Measurements from ENCODE around the gene ST3GAL5.
"Not testable (repeated sequence)": the region's sequence is repeated elsewhere in the genome, so short reads cannot be mapped to it uniquely, and the experiment has no call there.

ST3GAL5 gene

DNA sequence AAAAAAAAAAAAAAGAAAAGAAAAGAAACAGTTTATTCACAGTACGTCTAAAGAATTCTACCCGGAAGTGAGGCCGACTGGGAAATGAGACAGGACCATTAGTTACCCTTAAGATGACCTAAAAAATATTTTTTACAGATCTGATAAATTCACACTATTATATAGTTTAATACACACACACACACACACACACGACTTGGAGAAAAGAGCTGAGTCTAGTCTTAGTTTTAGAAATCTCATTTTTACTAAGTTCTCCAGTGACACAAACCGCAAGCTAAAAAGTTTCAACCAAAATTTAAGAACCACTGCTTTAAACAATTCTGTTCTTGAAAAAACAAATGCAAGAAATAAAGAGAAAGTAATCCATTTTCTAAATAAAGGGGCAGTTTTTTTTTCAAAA is 27.1 kb downstream of the ST3GAL5 start:
- no peak for DNase-seq

DNA sequence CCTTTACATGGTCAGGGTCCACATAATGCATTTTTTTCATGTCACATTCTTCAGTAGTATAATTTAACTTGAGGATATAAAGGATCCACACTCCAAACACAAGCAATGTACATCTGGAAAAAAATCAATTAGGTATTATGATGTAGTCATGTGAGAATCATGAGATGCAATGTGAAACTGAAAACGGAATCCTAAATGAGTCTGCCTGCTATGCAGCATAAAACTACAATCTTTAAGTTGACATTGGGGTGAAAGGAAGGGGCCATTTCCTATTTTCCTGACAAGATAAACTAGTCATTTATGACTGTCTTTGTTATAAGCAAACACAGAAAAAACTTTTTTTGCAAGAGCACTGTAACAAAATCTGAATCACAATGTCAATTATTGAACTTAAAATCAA is 27.6 kb downstream of the ST3GAL5 start:
- DNase-seq: no peak

DNA sequence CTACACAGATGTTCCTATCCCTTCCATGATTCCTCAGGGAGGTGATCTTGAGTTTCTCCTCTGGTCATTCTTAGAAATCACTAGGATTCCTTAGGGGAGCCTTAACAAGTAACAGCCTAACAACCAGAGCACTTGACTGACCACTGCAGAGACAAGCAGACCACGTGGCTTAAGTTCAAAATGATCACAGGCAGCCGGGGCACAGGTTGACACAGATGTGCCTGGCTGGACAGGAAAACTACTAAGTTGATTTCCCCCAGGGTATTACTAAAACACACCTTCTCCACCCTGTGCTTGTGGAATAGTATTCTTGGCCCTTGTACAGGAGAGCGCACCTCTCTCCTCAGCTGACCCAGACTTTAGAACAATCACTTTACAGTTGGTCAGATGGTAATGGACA is 29.9 kb downstream of the ST3GAL5 start:
- no peak for DNase-seq

DNA sequence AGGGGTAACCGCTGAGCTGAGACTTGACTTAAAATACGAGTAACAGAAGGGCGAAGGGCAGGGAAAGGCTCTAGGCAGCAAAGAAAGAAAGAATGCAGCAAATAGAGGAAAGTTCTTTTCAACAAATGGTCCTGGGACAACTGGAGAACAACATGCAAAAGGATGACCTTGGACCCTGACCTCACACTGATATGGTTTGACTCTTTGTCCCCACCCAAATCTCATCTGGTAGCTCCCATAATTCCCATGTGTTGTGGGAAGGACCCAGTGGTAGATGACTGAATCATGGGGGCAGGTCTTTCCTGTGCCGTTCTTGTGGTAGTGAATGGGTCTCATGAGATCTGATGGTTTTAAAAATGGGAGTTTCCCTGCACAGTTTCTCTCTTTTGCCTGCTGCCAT is 33.9 kb downstream of the ST3GAL5 start:
- no peak for DNase-seq

DNA sequence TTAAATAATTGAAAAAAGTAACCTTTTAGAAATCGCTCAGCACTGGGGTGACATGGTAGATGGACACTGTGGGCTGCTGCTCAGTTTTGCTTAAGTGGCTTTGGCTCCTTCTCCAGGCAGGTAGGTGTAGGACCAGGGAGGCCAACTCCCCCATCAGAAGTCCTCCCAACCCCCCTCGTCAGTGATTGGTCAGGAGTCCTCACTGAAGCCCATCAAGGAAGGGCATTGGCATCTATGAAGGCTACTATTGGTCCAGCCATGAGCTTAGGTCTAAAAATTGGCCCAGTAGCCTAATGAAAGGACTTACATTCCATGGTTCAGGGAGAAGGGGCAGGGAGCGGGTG is 34.7 kb downstream of the ST3GAL5 start:
- no peak for DNase-seq

DNA sequence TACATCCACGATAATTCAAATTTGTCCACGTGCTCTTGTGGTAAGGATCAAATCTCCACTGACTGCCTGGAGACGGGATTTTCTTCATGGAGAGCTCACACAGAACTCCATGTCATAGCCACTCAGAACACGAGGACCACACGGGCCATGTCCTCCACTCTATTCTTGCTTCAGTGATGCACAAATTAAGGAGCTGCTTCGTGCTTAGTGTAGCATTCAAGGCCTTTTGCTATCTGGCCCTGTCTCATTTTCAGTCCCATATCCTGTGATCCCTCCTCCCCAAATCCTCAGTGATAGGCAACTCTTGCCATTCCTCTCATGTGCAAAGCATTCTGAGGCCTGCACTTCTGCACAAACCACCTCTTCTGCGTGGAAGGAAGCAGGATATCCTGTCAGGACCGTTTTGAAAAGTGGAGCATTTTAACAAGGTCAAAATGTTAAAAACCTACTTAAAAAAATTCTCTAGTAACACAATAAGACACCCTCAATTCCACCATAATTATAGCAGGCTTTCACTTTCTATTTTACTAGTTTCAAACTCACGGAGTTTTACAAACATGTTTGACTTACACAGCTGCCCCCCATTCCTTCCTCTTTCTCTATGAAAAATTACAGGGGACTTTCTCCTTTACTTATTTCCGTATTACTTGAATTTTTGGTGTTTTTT is 35.2 kb downstream of the ST3GAL5 start:
- no peak for DNase-seq

DNA sequence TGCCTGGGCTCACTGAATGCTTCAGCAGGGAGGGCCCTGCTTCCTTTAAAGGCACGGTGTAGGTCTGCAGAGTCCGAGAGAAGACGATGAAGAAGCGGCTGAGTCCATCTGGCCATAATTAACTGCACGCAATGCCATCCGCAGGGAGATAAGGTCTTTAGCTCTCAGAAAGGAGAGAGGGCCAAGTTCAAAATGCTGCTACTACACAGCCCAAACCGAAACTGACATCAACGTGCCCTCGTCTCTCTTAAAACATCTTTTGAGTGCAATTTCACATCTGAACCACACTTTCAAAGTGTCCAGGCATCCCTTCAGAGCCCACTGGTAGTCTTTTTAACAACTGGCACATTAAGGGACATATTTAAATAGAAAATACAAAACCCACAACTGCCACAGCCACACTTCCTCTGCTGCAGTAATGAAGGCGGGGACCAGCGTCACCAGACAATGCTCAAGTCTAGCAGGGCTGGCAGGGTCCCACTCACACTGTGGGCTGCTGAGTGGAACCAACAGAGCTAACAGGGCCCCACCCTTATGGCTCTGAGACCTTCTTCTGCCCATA is 35.8 kb downstream of the ST3GAL5 start:
- DNase-seq: no peak

DNA sequence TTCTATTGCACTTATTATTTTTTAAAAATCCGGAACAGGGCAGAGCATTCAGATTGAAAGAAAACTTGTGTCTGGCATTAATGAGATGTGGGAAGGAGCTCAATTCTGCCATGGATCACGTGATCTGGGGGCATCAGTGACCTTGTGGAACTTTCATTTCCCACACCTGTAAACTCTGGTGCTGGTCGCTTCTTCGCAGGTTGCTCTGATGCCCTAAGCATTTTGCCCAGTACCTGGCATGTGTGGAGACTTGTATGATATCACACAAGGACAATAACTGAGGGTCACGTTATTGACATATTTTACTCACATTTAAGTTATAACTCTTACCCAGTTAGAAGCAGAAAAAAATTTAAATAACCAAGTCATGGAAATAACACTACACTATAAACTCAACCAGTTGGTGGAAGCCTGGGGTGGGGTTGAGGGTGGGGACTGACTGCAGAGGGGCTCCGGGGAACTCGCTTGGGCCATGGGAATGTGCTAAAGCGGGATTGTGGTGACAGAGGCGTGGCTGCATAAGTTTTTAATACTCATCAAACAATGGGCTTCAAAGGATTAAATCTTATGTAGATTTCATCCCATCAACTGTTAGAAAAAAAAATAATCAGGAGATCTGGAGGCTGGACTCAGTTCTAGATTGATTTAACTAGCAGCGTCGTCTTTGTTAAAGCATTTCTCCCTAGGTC is 36.5 kb downstream of the ST3GAL5 start:
- no peak for DNase-seq

DNA sequence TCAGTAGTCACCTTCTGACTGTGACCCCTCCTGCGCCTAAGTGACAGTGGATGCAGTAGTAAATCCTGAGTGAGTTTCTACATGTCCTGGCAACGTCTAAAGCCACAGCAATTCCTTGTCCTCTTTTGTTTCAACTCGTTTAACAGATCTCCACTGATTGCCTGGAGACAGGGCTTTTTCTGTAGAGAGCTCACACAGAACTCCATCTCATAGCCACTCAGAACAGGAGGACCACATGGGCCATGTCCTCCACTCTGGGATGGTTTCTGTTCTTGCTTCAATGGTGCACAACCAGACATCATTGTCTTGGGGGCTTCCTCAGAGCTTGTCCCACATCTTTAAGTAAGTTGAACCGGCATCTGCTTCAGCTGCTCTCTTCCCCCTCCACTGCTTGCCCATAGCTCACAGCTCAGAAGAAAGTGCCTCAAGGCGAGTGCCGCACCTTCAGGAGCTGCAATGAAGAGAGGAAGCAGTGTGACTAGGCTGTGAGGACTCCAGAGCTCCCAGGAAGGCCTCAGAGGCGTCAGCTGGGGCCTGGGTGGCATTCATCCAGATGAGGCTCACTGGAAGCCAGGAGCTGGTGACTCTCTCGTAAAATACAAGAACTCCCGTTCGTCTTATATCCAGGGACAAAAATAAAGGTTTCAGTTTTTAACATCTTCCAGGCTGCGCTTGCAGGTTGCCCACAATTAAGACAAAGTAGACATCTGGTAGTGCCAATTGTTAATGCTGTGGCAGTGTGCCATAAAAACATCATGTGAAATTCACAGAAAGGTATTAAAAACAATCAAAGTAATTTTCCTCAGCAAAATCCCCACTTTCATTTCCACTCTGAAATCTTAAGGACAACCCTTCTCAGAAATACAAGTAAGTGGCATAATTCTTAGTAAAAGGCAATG is 37.3 kb downstream of the ST3GAL5 start:
- DNase-seq: no peak

DNA sequence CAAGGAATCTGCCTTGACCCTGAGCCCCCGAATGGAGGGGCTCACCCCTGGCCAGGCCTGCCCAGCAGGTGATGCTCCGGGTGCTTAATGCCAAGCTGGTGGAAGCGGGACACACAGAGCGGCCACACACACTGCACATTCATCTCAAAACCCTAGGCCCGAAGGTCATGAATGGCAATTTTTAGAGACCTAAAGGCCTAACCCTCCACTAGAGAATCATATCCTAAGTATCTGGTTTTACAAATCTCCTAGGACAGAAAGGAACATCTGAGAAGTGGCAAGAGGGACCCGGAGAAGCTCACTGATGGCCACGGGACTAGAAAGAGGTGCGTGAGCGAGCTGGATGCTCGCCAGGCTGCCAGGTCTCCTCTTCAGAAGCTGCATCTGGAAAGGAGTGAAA is 38.3 kb downstream of the ST3GAL5 start:
- no peak for DNase-seq

DNA sequence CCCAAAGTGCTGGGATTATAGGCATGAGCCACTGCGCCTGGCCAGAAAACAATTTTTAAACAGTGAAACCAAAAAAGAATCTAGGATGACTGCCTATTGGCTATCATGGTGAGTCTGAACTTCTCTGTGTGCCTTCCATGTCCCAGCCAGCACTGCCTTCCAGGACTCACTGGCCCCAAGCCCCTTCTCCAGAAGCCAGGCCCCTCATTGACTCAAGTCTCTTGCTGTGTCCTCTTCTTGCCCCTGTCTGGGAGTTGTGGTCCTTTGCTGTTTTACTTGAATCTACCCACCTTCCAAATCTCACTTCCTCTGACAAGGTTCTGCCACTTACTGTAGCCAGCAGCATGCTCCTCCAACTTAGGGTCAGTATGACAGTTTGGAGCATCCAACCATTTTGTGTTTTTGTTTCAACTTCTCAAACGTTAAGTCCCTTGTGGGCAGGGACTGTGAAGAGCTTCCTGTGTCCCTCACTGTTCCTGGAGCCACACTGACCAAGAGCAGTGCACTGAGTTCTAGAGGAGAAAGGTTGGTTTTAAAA is 41.7 kb downstream of the ST3GAL5 start:
- no peak for DNase-seq

DNA sequence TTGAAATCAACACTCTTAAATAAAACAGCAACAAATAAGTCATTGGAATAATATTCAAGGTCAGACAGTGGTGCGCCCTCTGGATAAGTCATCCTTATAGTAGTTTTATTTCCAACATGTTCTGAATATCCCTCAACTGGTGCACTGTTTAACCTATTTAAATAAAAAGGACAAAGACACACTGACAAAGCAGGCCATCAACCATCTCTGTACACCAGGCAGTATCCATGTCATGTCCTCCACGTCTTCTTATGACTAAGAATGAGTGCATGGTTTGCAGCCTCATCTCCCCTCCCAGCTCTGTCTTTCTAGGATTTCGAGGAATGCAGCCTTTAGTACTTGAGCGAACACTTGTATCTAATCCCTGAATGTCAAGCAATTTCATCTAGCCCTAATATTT is 42.4 kb downstream of the ST3GAL5 start:
- DNase-seq: no peak

DNA sequence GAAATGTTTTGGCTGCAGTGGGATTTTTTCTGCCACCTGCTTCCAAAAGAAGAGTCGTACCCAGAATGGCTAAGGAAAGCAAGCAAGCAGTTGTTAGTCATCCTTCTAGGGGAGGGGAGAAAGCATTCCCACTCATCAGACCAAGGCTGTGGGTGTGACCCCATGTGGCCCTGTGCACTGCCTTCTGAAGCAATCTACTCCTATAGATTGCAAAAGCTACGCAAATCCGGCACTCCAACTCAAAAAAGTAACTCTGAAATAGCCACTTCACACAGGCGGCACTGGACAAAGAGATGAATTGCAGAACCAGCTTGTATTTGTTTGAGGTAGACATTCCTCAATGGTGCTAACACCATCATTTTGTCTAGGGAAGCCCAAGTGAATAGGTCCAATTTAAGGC is 44.3 kb downstream of the ST3GAL5 start:
- DNase-seq: no peak

DNA sequence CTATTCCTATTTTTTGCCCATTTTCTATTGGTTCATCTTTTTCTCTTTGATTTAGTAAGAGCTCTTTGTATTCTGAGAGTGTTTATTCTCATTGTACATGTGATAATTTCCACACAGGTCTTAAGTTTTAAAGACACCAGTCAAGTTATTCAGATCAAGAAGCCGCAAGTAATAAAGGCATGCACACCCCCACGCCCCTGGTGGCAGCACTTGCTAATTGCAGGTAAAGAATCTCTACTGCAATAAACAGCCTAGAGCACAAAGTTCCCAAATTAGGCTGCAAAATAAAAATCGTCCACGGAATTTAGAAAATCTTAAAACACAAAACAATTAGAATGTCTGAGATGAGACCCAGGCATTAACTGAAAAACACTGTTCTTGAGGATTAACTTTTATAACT is 45.2 kb downstream of the ST3GAL5 start:
- no peak for DNase-seq

DNA sequence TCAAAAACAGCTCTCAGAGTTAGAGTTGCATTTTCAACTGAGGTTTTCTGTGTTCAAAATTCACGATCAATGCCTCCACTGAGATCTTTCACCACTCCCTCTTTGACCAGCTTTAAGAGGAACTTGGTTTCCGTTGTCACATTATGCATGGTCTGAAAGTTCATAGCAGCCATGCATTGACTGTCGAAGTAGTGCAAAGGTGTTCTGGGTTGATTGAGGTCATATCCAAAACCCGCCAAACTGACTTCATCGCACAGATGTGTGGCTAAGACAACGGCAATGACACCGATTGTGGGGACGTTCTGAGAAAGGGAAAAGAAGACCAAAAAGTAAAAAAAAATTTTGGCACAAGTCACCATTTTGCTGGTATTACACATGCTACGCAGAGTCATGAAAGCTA is 48.7 kb downstream of the ST3GAL5 start:
- no peak for DNase-seq

DNA sequence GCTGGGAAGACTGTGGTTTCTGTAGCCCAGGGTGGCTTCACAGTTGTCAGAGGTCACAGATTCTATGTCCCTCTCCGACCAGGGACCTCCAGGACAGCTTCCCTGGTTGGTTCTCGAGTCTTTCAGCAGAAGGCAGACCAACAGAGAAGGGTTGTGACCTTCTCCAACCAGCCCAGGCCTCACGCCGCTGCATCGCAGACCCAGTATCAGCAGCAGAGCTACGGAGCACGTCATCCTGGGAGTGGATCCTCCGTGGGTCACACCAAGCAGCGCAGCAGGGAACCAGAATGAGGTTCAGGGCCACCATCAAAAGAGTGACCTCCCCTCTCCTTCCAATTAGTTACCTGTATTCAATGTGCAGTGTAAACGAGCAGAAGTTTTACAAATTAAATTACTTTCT is 49.3 kb downstream of the ST3GAL5 start:
- DNase-seq: no peak

DNA sequence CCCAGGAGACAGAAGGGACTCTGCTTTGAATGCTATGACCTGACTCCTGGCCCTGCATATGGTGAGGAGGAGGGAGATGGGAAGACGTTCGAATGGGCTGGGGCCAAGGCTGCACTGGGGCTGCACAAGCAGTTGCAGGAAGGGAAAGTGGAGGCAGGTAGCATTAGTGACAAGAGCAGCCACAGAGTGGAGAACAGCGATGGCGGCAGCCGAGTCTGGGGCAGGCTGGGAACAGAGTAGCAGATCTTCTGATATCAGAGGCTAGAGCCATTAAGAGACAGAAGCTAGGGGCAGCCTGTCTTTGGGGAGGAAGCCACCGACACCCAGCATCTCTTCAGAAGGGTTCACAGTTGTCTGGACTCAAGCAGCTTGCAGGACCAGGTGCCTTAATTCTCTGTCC is 50.1 kb downstream of the ST3GAL5 start:
- DNase-seq: no peak

DNA sequence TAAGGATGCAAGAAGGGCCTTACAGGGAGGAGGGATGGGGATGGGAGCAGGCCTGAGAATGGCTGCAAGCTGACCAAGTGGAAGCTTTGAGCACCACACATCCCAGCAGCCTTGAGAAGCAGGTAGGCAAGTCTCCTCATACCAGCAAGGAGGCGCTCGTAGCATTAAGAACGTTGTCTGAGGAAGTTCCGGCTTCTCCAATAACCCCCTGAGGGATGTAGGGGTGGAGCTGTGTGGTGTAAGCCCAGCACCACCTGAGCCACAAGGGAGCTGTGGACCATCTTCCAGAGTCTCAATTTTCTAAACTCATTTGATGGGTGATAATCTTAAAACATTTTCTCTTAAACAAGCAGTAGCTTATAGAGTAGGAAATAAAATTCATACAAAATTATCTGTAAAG is 50.6 kb downstream of the ST3GAL5 start:
- no peak for DNase-seq

DNA sequence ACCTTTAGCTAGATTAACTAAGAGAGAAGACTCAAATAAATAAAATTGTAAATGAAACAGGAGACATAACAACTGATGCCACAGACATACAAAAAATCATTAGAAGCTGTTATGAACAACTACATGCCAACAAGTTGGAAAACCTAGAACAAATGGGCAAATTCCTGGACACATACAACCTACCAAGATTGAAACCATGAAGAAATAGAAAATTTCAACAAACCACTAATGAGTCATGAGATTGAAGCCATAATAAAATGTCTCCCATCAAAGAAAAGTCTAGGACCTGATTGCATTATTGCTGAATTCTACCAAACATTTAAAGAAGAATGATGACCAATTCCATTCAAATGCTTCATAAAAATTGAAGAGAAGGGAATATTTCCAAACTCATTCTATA is 54.3 kb downstream of the ST3GAL5 start:
- DNase-seq: no peak

DNA sequence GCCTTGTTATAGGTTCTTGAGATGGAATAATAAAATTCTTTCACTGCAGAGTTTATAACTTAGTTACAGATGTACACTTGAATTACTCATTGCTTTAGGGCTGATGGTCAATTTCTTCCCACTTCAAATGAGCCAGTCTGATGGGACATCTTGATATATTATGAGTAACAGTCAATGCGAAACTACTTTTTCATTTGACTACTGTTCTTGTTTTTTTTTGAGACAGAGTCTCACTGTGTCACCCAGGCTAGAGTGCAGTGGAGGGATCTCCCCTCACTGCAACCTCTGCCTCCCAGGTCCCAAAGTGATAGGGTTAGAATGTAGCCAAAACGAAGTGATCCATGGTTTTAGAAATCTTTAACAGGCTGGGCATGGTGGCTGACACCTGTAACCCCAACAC is 57.1 kb downstream of the ST3GAL5 start:
- no peak for DNase-seq

DNA sequence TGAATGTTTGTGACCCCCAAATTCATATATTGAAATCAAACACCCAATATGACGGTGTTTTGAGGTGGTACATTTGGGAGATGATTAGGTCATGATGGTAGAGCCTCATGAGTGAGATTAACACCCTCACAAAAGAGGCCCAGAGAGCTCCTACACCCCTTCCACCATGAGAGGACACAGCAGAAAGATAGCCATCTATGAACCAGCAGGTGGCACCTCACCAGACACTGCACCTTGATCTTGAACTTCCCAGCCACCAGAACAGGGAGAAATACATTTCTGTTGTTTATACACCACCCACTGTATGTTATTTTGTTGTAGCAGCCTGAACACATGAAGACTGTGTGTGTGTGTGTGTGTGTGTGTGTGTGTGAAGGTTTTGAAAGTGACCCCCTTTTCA is 58.1 kb downstream of the ST3GAL5 start:
- no peak for DNase-seq

DNA sequence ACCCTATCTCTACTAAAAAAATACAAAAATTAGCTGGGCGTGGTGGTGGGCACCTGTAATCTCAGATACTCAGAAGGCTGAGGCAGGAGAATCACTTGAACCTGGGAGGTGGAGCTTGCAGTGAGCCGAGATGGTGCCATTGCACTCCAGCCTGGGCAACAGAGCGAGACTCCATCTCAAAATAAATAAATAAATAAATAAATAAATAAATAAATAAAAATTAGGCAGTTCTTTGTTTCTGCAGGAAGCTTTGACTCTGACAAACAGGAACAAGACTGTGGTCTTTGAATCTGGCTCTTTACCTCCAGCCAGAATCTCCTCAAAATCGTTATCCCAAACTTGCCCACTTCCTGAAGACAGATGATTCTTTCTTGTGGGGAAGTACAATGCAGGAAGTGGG is 59.4 kb downstream of the ST3GAL5 start:
- DNase-seq: not testable (repeated sequence)

DNA sequence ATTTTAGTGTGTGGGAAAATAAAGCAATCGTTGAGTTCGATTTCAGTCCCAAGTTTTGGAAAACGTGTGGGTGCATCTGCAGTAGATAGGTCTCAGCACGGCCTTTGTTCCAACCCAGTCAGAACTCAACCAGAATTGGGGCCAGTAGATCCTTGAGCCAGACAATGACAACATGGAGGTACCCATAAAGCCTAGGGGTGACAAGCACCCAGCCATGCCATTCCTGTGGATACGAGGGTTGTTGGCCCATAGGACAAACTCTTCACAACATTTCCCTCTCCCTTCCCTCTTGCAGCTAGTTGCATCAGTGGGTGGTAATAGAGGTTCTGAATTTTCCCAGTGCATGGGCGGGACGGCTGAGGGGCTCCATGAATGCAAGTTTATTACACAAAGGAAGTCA is 60.1 kb downstream of the ST3GAL5 start:
- no peak for DNase-seq
